NCI-H82 treated with DMSO at 0.1 percent for 48 hours (cell line): ENCODE measurements around the gene SLC39A8.
"Not testable (repeated sequence)": the region's sequence is repeated elsewhere in the genome, so short reads cannot be mapped to it uniquely, and the experiment has no call there.

Experiments
- DNase-seq: peaks from one replicate; lab custom pipeline; 2025; ENCODE audit not compliant: unreplicated experiment; lab: John Stamatoyannopoulos, UW

Gene SLC39A8

DNA sequence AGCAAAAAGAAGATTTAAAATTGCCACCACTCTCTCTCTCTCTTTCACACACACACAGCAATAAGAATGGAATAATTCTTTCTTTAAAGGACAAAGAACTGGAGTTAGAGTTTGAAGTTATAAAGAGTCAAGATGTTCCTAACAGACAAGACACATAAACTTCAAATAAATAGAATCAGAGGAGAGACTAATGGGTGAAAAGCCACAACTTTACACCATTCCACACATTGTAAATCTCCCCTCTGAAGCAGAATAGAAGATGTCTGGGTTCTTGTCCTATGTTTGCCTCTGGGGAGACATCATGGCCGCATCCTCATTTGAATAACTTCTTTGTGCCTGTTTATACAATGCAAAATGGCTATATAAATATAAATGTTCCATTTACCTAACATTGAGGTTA is 39.6 kb downstream of the SLC39A8 start:
- DNase-seq = no peak

DNA sequence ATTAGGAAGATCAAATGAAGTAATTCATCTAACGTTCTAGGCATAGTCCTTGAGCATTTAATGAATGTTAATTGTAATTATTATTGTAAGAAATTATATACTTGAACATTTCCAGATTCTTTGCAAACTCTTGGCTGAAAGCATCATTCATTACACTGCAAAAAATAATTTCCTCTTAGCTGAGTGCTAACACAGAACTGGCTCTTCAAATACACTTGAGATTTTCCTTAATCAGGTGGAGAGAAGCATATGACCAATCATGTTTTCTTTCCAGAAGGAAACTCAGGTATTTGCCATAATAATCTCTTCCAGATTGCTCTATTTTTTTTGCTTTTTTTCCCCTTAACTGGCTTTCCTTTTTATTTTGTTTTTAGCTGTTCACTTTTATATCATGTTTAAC is 42.5 kb downstream of the SLC39A8 start:
- DNase-seq = no peak

DNA sequence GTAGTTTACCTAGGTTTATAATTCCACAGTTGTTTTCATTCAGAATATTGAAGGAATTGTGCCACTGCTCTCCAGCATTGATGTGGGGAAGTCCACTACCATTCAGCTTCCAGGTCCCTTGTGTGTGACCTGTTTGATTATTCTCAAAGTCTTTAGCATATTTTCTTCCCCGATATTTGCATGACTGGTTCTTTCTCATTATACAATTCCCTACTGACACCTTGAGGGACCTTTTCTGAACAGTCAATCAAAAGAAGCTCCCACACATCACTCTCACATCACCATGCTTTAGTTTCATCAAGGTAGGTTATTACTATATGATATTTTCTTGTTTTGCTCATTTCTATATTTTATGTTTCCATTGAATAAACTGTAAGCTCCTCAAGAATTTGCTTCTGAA is 44.1 kb downstream of the SLC39A8 start:
- no peak for DNase-seq

DNA sequence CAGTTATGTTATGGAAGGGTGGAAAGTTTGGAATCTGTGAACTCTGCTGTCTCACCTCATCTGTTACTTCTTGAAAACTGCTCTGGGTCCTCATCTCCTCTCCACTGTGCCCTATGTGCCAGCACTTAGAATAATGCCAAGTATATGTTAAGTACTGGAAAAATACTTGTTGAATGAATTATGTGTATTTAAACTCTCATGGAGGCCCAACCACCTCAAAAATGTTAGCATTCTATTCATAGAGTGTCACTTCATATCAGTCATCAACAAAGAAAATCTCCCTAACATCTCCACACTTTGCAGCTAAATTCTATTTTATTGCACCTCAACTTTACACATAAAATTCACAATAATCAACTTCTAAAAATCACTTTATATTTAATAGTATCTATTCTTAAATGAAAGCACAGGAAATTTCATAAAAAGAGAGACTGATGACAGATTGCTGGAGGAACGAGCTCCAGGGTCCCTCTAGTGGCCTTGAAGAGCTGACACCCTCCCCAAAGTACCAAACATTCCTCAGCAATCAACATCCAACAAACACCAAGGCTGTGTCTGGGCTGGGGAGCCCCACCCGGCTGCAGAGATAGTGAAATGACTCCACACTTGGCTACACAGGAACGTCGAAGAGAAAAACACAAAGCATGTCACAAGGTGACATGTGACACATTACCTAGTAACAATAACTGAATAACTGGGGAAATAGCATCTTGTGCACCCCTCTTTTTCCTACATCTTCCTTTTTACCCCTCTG is 45.8 kb downstream of the SLC39A8 start:
- DNase-seq = peak; percentile 27

DNA sequence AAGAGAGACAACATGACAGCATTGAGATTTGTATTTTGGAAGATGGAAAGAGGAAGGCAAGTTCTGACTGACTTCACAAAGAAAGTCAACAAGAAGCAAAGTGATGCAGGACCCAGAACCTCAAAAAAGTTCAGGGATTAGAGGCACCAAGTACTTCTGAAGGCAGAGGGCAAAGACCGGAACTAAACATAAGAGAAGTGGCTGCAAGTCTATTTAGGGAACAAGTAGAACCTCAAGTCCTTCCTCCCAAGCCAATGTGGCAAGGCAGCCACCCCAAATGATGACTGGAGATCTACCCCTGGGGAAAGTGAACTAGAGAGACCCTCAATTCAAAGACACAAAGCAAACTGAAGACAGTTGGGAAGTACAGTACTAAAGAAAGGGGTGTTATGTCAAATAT is 46.6 kb downstream of the SLC39A8 start:
- no peak for DNase-seq

DNA sequence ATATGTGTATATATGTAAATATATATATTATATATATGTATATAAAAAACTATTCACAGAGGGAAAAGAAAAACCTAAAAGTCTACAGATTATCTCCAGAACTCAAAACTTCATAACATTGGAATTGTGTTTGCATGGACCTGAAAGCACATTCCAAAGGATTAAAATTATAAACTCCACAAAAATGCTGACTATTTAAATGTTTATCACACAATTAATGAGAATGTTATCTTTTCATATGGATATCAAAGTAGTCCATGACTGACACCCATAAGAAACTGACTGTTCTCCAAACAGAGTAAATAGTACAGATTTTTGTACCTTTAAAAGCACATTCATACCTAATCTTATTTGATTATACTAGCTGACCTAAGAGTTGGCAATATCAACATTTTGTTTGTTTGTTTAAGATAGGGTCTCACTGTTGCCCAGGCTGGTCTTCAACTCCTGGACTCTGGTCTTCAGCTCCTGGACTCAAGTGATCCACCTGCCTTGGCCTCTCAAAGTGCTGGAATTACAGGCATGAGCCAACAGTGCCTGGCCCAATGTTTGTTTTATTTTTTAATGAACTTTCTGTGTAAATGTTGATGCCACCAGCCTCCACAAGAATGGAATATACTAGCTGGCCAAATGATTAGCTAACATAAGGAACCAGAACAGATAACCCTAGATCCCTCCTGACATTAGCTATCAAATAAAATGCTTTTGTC is 50.0 kb downstream of the SLC39A8 start:
- no peak for DNase-seq

DNA sequence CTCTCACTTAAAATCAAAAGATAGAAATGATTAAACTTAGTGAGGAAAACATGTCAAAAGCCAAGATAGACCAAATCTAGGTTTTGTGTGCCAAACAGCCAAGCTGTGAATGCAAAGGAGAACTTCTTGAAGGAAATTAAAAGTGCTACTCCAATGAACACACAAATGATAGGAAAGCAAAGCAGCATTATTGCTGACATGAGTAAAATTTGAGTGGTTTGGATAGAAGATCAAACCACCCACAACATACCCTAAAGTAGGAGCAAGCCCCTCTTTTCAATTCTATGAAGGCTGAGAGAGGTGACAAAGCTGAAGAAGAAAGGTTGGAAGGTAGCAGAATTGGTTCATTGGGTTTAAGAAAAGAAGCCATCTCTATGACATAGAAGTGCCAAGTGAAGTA is 56.8 kb downstream of the SLC39A8 start:
- DNase-seq = no peak

DNA sequence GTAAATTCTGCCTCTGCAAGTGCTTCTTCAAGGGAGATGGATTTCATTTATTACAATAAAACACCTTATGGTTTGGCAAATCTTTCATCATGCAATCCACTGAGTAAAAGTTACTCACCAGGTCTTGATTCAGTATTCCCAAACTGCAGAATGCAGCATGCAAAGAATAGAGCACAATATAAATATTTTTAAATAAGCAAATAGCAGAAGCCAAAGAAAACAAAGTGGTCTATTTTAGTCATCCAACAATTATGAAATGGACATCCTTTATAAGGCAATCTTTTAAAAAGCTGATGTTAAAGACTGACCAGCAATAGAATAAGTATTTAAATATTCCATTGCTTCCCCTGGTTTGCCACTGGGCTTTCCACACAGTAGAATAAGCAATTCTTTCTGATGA is 59.5 kb downstream of the SLC39A8 start:
- DNase-seq = no peak

DNA sequence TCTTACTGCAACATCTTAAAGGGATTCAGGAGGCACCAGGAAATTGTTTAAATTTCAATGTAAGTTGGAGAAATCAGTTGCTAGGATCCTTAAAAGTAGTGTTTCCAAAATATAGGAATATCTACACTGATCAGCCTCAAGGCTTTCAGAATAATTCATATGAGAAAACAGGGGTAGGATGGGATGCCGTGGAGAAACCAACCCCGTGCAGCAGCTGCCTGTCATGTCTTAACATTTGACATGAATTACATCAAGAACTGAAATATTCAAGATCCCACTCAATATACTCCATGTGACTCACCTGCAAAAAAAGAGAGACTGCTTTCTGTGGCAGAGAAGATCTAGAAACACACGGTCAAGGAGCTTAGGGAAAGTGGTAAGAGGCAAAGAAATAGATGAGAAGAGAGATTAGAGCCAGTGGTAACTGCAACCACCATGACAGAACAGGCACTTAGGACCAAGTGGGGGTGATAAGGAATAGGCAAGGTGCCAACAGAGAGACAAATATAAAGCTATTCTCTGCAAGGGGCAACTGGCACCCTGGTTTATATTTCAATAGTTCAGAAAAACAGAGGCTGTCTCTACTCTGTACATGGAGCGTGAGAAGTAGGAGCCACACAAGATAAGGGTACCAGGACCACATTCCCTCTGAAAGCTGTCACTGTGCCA is 64.0 kb downstream of the SLC39A8 start:
- no peak for DNase-seq

DNA sequence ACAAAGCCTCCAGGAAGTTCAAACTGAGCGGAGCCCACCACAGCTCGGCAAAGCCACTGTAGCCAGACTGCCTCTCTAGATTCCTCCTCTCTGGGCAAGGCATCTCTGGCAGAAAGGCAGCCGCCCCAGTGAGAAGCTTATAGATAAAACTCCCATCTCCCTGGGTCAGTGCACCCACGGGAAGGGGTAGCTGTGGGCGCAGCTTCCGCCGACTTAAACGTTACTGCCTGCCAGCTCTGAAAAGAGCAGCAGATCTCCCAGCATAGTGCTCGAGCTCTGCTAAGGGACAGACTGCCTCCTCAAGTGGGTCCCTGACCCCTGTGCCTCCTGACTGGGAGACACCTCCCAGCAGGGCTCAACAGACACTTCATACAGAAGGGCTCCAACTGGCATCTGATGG is 72.0 kb downstream of the SLC39A8 start:
- not testable (repeated sequence) for DNase-seq

DNA sequence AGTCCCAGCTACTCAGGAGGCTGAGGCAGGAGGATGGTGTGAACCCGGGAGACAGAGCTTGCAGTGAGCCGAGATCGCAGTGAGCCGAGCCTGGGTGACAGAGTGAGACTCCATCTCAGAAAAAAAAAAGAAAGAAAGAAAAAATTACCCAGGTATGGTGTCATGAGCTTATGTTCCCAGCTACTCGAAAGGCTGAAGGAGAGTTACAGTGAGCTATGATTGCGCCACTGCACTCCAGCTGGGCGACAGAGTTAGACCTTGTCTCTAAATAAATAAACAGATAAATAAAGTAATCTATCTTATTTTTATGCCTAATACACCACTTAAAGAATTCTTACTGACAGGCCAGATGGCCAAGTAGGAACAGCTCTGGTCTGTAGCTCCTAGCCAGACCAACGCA is 73.0 kb downstream of the SLC39A8 start:
- DNase-seq = no peak

DNA sequence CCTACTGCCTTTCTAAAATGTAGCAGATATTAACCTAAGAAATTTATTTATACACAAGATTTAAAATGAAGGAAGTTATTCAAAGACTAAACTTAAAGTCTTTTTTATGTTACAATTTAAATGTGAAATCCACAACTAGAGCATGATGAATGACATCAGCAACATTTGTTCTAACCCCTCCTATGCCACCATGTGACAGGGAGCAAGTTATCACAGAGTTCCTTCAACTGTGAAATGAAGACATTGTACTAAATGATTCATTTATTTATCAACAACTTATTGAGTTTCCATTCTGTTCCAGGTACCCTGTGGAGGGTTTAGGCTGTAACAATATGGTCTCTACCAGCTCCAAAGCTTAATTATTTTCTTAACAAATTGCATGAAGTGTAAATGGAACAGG is 76.9 kb downstream of the SLC39A8 start:
- DNase-seq = no peak

DNA sequence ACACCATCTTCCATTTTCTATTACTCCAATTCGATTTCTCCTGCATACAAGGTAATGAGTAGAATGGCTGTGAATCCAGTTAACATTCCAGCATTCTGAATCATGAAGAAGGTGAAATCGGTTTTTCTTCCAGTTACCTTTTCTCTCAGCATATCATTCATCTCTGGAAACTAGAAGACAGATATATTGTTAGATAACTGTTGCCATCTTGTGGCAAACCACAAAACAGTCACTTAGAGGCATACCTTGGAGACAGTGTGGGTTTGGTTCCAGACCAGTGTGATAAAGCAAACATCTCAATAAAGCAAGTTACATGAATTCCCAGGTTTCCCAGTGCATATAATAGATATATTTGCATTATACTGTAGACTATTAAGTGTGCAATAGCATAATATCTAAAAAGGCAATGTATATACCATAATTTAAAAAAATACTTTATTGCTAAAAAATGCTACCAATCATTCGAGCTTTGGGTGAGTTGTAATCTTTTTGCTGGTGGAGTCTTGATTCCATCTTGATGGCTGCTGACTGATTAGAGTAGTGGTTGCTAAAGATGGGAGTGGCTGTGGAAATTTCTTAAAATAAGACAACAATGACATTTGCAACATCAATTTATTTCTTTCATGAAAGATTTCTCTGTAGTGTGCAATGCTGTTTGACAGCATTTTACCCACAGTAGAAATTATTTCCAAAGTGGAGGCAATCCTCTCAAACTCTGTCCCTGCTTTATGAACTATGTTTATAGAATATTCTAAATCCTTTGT is 82.1 kb downstream of the SLC39A8 start:
- peak; percentile 62 for DNase-seq

DNA sequence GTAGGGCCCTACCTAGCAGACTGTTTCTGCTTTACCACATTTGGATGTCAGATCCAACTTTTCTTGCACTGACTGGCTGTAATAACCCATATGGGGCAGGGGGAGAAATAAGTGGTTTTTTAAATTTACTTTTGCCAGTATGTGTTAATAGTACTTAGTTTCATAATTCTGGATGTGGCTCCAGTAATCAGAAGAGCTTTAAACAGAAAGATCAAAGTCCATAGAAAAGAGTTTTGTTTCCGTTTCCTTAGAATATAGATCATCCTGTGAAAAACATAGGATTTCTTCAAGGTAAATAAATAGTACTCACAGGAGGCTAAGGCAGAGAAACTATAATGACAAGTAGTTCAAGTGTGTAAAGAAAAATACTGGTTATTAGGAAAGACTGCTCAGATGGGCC is 85.6 kb downstream of the SLC39A8 start:
- no peak for DNase-seq

DNA sequence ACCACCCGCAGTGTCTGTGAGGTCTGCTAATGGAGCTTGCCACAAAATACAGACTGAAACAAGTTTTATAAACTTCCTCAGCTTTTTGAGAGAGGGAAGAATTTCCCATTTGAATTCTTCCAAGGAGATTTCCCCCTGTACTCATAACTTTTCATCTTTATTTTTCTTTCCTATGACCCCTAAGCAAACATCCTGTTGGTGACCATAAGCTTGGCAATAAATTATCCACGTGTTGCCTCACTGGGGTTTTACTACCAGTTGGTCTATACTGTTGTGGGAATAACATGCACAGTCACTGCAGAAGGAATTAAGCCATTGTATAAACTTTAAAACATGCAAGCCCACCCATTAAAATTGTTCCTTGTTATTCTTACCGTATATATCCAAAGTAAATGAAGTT is 86.2 kb downstream of the SLC39A8 start:
- DNase-seq = no peak

DNA sequence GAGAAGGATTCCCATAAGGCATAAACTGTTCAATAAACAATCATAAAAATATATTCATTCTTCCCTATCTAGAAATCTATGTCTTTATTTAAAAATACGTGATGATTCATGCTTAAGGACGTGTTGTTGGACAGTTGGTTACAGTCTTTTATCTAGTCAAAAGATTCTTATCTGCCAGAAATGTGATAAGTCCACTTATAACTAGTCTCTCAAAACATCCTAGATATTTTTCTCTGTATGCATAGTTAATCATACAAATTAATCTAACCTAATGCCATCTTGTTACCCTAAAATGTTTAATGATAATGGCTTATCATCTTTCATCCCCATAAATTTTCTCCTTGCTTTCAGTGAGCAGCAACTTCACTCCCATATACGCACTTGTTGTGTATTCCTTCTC is 89.0 kb downstream of the SLC39A8 start:
- no peak for DNase-seq

DNA sequence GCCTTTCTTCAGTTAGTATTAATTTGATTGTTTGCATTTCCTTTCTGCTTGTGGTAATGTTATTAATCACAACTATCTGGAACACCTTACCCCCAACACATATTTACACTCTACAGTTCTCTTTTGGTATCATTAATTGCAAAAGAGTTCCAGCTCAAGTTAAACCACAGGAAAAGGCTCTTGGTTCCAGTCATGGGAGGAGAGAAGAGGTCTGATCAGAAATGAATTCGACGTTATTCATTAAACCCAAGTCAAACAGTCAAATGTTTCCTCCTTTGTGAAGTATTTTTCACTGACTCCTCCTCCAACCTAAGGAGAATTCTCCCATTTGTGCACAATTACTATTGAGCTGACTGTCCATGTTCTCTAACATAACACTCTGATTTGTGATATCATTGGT is 91.4 kb downstream of the SLC39A8 start:
- no peak for DNase-seq

DNA sequence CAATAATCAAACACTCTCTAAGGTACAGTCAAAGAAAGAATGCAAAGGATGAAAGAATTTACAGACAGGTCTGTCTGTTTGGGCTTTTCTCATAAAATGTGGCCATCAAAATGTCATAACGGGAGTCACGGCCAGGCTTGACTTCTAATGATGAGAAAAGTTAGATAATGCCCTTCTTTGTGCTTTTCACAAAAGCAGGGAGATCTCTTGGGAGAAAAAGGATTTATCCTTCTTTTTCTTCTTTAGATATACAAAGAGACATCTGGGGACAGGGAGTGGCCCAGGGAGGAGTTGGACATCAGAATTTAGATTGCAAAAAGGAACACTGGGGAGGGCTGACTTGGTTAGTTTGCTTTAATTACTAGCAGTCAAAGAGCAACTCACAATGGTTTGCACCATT is 93.1 kb downstream of the SLC39A8 start:
- DNase-seq = no peak

DNA sequence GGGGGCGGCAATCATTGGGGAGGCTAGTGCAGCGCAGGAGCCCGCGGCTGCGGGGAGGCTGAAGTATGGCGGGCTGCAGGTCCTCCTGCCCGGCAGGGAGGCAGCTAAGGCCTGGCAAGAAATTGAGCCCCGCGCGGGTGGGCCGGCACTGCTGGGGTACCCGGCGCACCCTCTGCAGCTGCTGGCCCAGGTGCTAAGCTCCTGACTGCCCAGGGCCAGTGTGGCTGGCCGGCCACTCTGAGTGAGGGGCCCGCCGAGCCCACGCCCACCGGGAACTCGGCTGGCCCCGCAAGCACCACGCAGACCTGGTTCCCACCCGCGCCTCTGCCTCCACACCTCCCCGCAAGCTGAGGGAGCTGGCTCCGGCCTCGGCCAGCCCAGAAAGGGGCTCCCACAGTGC is 94.9 kb downstream of the SLC39A8 start:
- no peak for DNase-seq

DNA sequence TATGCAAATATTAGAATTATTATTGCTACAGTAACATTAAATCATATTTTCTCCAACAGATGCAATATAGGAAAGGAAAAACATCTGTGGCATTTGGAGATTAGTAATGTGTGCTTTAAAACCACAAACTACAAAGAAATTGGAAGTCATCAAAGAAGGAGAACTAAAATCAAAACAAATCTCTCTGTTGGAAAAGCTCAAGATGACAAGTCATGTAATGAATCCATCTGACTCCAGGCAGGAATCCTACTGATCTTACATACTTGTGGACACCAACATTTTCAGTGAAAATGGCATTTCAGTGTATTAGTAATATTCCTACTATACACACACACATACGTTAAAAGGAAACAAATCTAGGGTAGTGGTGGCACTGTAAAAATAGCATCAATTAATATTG is 98.2 kb downstream of the SLC39A8 start:
- DNase-seq = no peak

DNA sequence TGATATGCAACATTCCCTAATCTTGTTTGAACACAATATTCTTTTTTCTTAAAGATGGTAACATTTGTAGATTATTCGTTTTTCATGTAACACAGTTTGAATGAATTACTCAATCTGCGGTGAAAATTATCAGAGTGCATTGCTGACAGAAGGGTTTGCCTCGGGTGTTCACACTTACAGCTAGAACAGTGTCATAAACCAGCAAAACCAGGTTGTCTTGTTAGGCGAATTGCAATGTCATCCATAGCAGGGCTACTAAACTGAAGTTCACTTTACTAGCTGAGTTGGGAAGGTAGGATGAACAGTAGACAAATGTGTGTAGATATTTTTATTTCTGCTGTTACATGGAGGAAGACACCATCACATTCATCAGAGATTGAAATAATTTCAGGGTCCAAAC is 98.9 kb downstream of the SLC39A8 start:
- no peak for DNase-seq
